Kidney epithelial cell (primary cell): ENCODE results near the gene ARL15. TPM values are rescaled to one million over a fixed set of nuclear protein-coding genes. Genes with fewer than 3 reads are reported as not detected.

ENCODE experiments used
- DNase-seq: peaks from one replicate; pipeline ENCODE4 v3.0.0-alpha.2; 2010; ENCODE audit warnings: low read depth
- H3K27me3 ChIP-seq: 2 replicates; pipeline ENCODE4 v1.6.0; 2011; ENCODE audit warnings: low read length; ENCODE audit not compliant: control insufficient read depth, insufficient read depth
- H3K36me3 ChIP-seq: 2 replicates; pipeline ENCODE4 v1.5.1; 2011; ENCODE audit warnings: low read length; ENCODE audit not compliant: control insufficient read depth, insufficient read depth
- H3K4me3 ChIP-seq: 2 replicates; pipeline ENCODE4 v1.5.1; 2011; ENCODE audit warnings: low read depth, mild to moderate bottlenecking, control low read depth, low read length
- total RNA-seq: library from RNA; depleted of rRNA; stranded (reverse); fragments of >200 nt; gene quantifications from 2 replicates; pipeline ENCODE4 v1.2.3, GENCODE V29; 2015
- TF ChIP-seq, protein P1 (sequence below): IDR thresholded peaks from 2 replicates; pipeline ENCODE4 v1.5.1; 2011; ENCODE audit warnings: mild to moderate bottlenecking, moderate library complexity, low read length, control low read depth, inconsistent platforms; ENCODE audit not compliant: insufficient read depth, poor library complexity, severe bottlenecking

The ARL15 gene
- total RNA-seq, 1 donor from 2014 or later, result 9.7 TPM

GRCh38 chr5:54150841-54151240 is 159.5 kb downstream of the ARL15 start:
- H3K27me3 ChIP-seq, result no peaks in the 10 kb centered on the region
- TF ChIP-seq, protein P1, sequence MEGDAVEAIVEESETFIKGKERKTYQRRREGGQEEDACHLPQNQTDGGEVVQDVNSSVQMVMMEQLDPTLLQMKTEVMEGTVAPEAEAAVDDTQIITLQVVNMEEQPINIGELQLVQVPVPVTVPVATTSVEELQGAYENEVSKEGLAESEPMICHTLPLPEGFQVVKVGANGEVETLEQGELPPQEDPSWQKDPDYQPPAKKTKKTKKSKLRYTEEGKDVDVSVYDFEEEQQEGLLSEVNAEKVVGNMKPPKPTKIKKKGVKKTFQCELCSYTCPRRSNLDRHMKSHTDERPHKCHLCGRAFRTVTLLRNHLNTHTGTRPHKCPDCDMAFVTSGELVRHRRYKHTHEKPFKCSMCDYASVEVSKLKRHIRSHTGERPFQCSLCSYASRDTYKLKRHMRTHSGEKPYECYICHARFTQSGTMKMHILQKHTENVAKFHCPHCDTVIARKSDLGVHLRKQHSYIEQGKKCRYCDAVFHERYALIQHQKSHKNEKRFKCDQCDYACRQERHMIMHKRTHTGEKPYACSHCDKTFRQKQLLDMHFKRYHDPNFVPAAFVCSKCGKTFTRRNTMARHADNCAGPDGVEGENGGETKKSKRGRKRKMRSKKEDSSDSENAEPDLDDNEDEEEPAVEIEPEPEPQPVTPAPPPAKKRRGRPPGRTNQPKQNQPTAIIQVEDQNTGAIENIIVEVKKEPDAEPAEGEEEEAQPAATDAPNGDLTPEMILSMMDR, result no peak
- no peaks in the 10 kb centered on the region for H3K36me3 ChIP-seq
- no peak for DNase-seq
- no peak overlapping the region for H3K4me3 ChIP-seq

DNA sequence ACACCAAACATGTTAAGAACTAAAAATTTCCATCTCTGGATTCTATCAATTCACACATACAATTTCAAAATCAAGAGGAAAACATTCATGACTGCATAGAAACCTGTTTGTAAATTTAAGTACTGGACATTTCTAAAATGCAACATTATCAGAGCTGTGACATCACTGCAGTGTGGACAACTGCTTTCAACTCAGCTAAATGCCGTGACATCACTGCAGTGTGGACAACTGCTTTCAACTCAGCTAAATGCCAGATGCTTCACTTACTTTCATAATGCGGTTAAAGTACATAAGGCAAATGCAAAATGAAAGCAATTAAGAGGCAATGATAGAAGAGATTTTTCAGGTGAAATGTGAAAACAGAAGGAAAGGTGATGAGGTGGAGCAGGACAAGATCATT is 161.5 kb downstream of the ARL15 start:
- Histone ChIP-seq H3K36me3 (no peaks in the 10 kb centered on the region), H3K4me3 (no peak overlapping the region), H3K27me3 (no peaks in the 10 kb centered on the region)
- TF ChIP-seq, protein P1, result no peak
- DNase-seq, result no peak

DNA sequence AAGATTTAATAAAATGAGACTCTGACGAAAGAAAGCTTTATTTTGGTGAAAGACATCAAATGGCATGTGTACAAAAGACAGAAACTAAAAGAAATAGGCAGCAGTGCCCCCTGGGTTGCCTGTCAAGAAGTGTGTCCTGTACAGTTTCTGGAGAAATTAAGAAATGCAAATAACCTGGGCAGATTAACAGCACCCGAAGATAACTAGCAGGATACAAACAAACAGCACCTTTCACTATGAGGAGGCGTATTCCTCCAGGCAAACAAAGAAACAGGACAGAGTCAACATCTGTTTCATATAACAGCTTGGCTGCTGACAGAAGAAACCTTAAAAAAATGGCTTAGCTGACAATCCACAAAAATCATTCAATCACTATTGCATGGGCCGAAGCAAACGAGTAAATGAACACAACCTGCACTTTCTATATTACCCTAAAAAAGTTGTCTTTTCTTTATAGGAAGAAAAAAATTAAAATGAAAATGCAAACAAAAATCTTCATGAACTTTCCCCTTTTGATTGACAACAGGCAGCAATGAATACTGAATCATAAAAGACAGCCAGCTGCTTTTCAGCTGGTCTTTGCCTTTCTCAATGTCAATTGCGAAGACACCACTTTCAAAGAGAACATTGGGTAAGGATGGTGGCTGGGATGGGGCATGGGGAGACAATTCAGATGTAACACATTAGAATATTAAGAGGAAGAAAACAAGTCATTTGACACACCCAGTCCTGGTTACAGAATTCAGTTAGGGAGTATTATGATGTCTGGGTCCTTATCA is 162.1 kb downstream of the ARL15 start:
- Histone ChIP-seq H3K4me3 (no peak overlapping the region), H3K27me3 (no peaks in the 10 kb centered on the region), H3K36me3 (no peaks in the 10 kb centered on the region)
- no peak for DNase-seq
- TF ChIP-seq, protein P1, result no peak

DNA sequence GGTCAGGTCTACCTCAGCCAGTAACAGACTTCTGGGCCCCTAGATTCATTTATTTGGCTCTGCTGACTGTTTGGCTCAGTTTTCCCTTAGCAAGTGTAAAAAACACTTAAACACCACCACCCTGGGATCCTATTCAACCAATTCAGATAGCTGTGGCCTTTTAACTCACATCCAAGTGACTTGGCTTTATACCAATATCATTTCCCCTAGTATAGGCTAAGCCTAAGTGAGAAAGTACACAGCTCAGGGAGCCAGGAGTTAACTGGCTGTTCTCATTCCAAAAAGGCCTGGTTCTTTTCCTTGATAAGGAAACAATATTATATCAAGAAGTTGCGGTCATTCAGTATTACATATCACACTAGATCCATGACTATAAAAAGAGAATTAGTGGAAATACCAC is 163.5 kb downstream of the ARL15 start:
- Histone ChIP-seq H3K4me3 (no peak overlapping the region), H3K27me3 (no peaks in the 10 kb centered on the region), H3K36me3 (no peaks in the 10 kb centered on the region)
- TF ChIP-seq, protein P1, result no peak
- DNase-seq, result no peak

DNA sequence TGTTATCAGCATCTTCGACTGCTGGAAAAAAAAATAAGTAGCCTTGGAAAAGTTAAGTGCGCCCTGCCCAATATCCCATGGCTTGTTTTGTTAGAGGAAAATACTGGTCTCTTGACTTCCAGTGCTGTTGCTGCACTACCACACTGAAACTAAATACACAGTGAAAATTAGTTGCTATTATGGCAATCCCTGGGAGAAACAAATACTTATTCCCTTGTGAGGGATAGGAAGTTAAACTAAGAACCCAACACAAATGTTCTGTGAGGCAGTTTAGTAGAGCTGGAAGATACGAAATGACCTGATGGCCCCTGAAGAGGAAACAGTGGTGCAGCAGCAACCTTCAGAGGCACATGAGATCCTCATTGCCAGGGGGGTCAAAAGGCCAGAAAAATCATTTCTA is 164.0 kb downstream of the ARL15 start:
- TF ChIP-seq, protein P1, result no peak
- no peak overlapping the region for H3K4me3 ChIP-seq
- DNase-seq, result no peak
- H3K36me3 ChIP-seq, result no peaks in the 10 kb centered on the region
- no peaks in the 10 kb centered on the region for H3K27me3 ChIP-seq

- no peaks in the 10 kb centered on the region for H3K36me3 ChIP-seq
- no peak overlapping the region for H3K4me3 ChIP-seq
- TF ChIP-seq, protein P1, result no peak
- no peaks in the 10 kb centered on the region for H3K27me3 ChIP-seq
- no peak for DNase-seq
These were observed 170.0 kb downstream of the ARL15 start for GRCh38 chr5:54140247-54140840.
